Choroid plexus epithelial cell (primary cell): ENCODE results near the gene PDHX.
A peak's percentile ranks its signal among the peaks of the same experiment; 100 is the strongest.

Experiments used
- DNase-seq: peaks from one replicate; pipeline ENCODE4 v3.0.0-alpha.2; 2010; ENCODE audit warnings: low read depth
- H3K4me3 ChIP-seq: 2 replicates; pipeline ENCODE4 v1.5.1; 2011; ENCODE audit warnings: low read depth, mild to moderate bottlenecking, control low read depth, low read length, moderate library complexity
- CTCF ChIP-seq: conservative IDR thresholded peaks from 2 replicates; pipeline ENCODE4 v1.5.1; 2011; ENCODE audit warnings: low read depth, mild to moderate bottlenecking, control low read depth, inconsistent platforms, low read length, moderate library complexity

The PDHX gene

GRCh38 chr11:35036639-35037038 lies 120.2 kb downstream of the PDHX start:
- H3K4me3 ChIP-seq = no peak overlapping the region
- no peak for DNase-seq
- TF ChIP-seq CTCF = no peak

- no peak for TF ChIP-seq CTCF
- H3K4me3 ChIP-seq = no peak overlapping the region
- DNase-seq = peak; percentile 41
These were observed 122.0 kb downstream of the PDHX start for GRCh38 chr11:35038211-35038928.

GRCh38 chr11:35039076-35039475 lies 122.7 kb downstream of the PDHX start:
- TF ChIP-seq CTCF = no peak
- DNase-seq = no peak

GRCh38 chr11:35040221-35040942 lies 124.0 kb downstream of the PDHX start:
- no peak overlapping the region for H3K4me3 ChIP-seq
- DNase-seq = peak; percentile 88
- TF ChIP-seq CTCF = no peak

More at GRCh38 chr11:35039076-35039475, 122.7 kb downstream of the PDHX start:
- no peak overlapping the region for H3K4me3 ChIP-seq

- no peak for DNase-seq
- no peak overlapping the region for H3K4me3 ChIP-seq
- TF ChIP-seq CTCF = no peak
These were observed 124.7 kb downstream of the PDHX start for GRCh38 chr11:35041070-35041554.

GRCh38 chr11:35042224-35042623 lies 125.8 kb downstream of the PDHX start:
- no peak for TF ChIP-seq CTCF
- H3K4me3 ChIP-seq = no peak overlapping the region
- DNase-seq = peak; percentile 19
